NCI-H2081 (cell line): ENCODE measurements around the gene LYSMD1.
A peak's percentile ranks its signal among the peaks of the same experiment; 100 is the strongest.
"Not testable (repeated sequence)": the region's sequence is repeated elsewhere in the genome, so short reads cannot be mapped to it uniquely, and the experiment has no call there.

Source experiments
- DNase-seq, 2 experiments: peaks; one replicate each; lab custom pipeline; 2025; lab: John Stamatoyannopoulos, UW

The LYSMD1 gene, protein sequence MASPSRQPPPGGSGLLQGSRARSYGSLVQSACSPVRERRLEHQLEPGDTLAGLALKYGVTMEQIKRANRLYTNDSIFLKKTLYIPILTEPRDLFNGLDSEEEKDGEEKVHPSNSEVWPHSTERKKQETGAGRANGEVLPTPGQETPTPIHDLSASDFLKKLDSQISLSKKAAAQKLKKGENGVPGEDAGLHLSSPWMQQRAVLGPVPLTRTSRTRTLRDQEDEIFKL

DNA sequence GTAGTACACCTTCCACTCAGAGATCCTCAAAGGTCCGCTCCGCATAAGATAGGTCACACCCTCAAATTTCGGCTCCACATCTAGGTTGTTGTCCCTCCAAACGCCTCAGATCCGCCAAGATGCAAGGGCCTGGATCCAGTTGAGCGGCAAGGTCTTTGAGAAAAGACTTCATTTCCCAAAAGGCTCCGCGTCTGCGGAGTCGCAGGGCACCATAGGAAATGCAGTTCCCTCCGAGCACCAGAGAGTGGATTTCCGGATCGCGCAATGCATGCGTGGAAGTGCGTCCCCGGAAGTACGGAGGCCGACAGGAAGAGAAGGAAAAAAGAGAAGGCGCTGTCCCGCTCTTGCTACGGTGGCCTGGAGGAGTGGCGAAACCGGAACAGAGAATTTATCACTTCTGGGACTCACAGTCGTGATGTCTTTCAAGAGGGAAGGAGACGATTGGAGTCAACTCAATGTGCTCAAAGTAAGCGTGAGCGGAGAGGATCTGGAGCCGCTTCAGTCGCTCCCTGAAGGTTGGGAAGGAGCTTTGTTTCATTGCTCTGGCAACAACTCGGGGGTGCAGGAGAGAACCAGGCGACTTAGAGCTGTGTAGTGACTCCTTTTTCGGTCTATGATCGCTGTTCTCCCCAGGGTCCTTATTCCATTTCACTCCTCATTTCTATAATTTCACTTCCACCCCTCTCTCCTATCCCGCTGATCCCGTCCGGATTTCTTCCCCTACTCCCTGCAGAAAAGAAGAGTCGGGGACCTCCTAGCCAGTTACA lies at the start of gene LYSMD1, which contains the start of gene SCNM1:
Gene LYSMD1, minus strand, starts transcription at position 165 of the 767 bp plus-strand sequence. CDS start 644 bp downstream, outside the sequence.
Gene SCNM1, plus strand, starts transcription at position 407 of the 767 bp plus-strand sequence. Its CDS starts 9 bp downstream, at position 416.
- peak; percentile 99 to 100 for DNase-seq

DNA sequence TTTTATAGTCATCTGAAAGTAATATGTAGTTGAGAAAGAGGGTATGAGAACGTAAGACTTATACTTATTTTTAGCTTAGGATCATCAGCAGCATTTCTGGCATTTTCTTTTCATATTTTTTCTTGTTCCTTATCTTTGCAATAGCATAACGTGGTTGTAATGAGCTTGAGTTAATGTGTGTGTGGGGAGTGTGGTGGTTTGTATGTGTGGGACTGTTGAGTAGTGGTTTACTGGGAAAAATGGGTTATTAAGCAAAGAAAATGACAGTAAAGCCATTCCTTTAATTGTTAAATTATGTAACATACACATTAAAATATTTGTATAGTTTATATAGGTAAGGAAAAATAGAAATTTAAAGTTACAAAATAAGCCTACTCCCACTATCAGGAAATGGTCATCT lies 47.9 kb upstream of the LYSMD1 start:
- no peak for DNase-seq

GRCh38 chr1:151211972-151212705 lies 46.4 kb upstream of the LYSMD1 start:
- DNase-seq, result no peak

DNA sequence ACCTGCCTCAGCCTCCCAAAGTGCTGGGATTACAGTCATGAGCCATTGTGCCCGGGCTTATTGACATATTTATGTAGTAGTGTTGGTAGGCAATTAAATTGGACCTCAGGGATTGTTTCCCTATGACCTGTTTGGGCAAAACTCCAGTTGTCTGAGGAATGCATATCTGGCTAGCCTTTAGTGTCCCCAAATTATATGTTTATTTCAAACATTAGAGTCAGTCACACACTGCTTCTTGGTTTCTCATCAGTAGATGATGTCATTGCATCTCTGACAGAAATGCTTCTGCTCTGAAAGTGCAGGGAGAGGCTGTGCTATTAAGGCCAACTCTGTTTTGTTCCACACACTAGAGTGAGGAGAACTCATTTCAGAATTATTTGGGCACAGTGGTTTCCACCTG lies 45.1 kb upstream of the LYSMD1 start:
- DNase-seq, result no peak

DNA sequence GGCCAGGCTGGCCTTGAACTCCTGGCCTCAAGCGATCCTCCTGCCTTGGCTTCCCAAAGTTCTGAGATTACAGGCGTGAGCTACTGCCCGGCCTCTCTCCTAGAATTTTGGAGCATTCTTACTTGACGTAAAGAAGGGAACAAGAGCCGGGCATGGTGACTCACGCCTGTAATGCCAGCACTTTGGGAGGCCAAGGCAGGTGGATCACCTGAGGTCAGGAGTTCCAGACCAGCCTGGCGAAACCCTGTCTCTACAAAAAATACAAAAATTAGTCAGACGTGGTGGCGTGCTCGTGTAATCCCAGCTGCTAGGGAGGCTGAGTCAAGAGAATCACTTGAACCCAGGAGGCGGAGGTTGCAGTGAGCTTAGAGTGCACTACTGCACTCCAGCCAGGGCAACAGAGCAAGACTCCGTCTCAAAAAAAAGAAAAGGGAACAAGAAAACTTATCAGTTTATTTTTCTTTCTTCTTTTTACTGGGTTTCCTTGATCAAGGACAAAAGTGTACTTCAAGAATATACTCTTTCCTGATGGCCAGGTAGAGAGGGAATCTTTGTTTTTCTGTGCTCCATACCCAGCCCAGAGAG lies 39.8 kb upstream of the LYSMD1 start:
- DNase-seq, result not testable (repeated sequence)

- no peak for DNase-seq
Measured at GRCh38 chr1:151199873-151200581, 34.3 kb upstream of the LYSMD1 start.

GRCh38 chr1:151198254-151199127 lies 32.8 kb upstream of the LYSMD1 start, which contains the start of gene PIP5K1A:
Gene PIP5K1A, plus strand, starts transcription at chr1:151198552. Its CDS starts 445 bp downstream, at chr1:151198997.
- peak; percentile 100 for DNase-seq

GRCh38 chr1:151197863-151198253 lies 32.2 kb upstream of the LYSMD1 start:
- no peak for DNase-seq

GRCh38 chr1:151196292-151196800 lies 30.6 kb upstream of the LYSMD1 start:
- peak; percentile 76 to 88 for DNase-seq

DNA sequence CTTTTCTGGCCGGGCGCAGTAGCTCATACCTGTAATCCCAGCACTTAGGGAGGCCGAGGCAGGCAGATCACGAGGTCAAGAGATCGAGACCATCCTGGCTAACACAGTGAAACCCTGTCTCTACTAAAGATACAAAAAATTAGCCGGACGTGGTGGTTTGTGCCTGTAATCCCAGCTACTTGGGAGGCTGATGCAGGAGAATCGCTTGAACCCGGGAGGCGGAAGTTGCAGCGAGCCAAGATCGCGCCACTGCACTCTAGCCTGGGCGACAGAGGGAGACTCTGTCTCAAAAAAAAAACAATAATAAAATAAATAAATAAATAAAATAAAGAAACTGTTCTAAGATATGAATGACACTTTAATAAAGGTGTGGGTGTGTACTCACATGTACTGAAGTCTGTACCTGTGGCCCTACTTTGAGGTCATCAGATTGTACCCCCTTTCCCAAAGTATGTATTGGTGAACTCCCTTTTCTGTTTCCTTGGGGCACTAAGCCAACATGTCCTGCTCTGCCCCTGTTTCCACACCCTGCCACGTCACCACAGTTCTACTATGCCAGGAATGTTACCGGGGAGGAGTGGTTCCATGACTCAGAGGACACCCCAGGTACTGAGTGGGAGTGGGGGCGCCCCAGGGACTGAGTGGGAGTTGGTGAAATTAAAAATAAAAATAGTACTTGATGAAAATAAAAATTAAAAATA lies 29.3 kb upstream of the LYSMD1 start:
- not testable (repeated sequence) for DNase-seq

DNA sequence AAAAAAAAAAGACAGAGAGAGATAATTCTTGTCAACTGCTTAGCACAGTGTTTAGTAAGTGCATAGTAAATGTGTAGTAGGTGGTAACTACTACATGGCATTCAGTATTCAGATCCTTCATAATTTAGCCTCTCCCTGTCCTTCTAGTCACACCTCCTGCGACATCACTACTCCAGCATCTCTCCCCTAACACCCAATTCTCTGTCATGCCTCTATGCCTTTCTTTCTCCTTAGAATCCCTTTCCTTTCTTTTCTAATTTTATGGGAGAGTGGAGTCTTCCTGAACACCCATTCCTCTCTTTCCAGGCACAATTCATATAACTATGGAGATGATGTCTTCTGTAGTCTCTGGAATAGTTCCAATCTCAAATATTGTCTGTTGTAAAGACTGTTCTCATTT lies 28.2 kb upstream of the LYSMD1 start:
- DNase-seq, result no peak

GRCh38 chr1:151193304-151193703 lies 27.6 kb upstream of the LYSMD1 start:
- no peak for DNase-seq

DNA sequence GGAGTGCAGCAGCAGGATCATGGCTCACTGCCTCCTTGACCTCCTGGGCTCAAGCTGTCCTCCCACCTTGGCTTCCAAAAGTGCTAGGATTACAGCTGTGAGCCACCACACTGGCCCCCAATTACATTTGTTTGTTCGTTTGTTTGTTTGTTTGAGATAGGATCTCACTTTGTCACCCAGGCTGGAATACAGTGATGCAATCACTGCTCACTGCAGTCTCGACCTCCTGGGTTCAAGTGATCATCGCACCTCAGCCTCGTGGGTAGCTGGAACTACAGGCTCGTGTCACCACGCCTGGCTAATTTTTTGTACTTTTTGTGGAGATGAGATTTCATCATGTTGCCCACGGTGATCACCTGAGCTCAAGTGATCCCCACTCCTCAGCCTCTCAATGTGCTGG lies 26.3 kb upstream of the LYSMD1 start:
- DNase-seq, result no peak

DNA sequence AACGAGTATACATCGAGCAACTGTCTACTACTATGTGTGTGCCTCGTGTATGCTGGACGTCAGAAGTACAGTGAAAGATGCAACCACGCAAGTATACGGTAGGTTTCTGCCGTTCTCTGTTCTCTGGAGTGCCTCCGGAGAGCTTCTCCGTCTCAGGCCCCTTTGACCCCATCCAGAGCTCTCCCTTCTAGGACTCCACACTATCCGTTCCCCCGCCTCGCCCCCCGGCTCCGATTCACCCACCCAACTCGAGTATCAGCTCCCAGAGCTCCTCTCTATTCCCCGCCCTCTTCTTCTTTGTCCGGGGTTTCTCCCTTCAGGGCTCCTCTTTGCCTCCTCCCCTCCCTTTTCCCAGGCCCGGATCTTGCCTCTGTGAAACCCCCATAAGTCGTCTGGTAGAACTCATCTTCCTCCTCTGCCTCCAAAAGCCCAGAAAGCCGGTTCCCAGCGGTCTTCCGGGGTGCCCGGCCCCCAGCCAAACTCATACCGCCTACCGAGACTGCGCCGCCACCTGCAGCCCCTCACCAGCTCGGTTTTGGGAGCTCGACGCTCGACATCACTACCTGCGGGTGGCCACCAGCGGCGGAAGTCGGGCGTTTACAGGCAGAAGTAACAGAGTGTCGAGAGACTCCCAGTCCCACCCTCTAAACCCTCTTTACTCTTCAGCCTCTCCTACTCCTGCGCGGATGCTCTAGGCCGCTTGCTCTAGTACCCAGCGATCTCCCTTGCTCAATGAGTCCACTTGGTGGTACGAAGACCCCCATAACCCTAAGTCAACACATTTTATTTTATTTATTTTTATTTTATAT lies 24.1 kb upstream of the LYSMD1 start, which contains the start of gene VPS72:
Gene VPS72, minus strand, starts transcription at position 561 of the 809 bp plus-strand sequence. Its CDS starts 76 bp downstream, at position 485.
- DNase-seq, result peak; percentile 95 to 98

GRCh38 chr1:151188667-151189066 lies 23.0 kb upstream of the LYSMD1 start:
- DNase-seq, result not testable (repeated sequence)

DNA sequence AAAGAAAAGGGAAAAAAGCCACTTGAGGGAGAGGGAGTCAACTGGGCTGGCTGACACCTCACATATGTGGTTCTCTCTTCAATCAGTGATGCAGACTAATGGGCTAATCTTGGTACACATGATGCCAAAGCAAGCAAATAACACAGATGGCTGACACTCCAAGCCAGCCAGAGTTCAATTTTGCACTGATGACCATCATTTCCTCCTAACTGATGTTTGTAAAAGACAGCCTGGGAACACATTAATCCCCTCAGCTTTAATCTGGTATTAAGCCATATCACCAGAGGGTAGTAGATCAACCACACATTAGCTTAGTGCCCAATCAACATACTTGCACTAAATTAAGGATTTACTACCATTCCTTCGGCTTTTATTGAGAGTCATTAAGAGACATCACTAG lies 21.5 kb upstream of the LYSMD1 start:
- DNase-seq, result peak; percentile 59 to 75

GRCh38 chr1:151184211-151184610 lies 18.5 kb upstream of the LYSMD1 start:
- no peak for DNase-seq

- DNase-seq, result no peak
Measured at GRCh38 chr1:151176514-151177045, 10.9 kb upstream of the LYSMD1 start.
